K562 (cell line): ENCODE data around the gene RPL35. TPM values are rescaled to one million over a fixed set of nuclear protein-coding genes. Genes with fewer than 3 reads are reported as not detected.

Experiments used
- BRCA1 ChIP-seq, 2 experiments: fragments of 450-650 bp in 1 of 2; sonication (generic) in 1 of 2; formaldehyde crosslinking in 1 of 2; IDR thresholded peaks; 2 replicates each; pipeline versions ENCODE4 v1.5.0 to v1.6.1; 2017 to 2020; ENCODE audit warnings: mild to moderate bottlenecking in 1 of 2, missing genetic modification reagents in 1 of 2
- CBX3 ChIP-seq, 2 experiments: IDR thresholded peaks; 1 replicate in 1 of 2; 2 replicates in 1 of 2; pipeline ENCODE4 v1.6.1; 2012; ENCODE audit warnings: inconsistent platforms in 2 of 2, low read length in 2 of 2, borderline replicate concordance in 1 of 2, control low read depth in 1 of 2
- CTBP1 ChIP-seq: fragments of 450-650 bp; IDR thresholded peaks from 2 replicates; pipeline ENCODE4 v1.6.1; 2016; ENCODE audit warnings: borderline replicate concordance
- GABPB2 ChIP-seq: fragments of 250-450 bp; sonication (Bioruptor Pico); conservative IDR thresholded peaks from 2 replicates; pipeline ENCODE4 v1.5.1; 2021; ENCODE audit warnings: mild to moderate bottlenecking
- KAT2B ChIP-seq: IDR thresholded peaks from one replicate; pipeline ENCODE4 v1.6.1; 2012; ENCODE audit warnings: low read depth, mild to moderate bottlenecking, control low read depth, inconsistent platforms, low read length, moderate library complexity
- KDM4B ChIP-seq, 2 experiments: fragments of 450-650 bp in 1 of 2; sonication (generic) in 1 of 2; IDR thresholded peaks; 2 replicates each; pipeline ENCODE4 v1.6.1; 2016 to 2017; ENCODE audit warnings: borderline replicate concordance in 2 of 2, antibody characterized with exemption in 1 of 2, low read depth in 1 of 2, mild to moderate bottlenecking in 1 of 2
- NFRKB ChIP-seq: fragments of 450-650 bp; IDR thresholded peaks from 2 replicates; pipeline ENCODE4 v1.6.1; 2016; ENCODE audit warnings: low read depth
- NONO ChIP-seq, 2 experiments: fragments of 200-400 bp in 1 of 2; fragments of 450-650 bp in 1 of 2; formaldehyde crosslinking in 1 of 2; IDR thresholded peaks; 2 replicates each; pipeline ENCODE4 v1.6.1; 2017; ENCODE audit warnings: low read depth in 2 of 2, mild to moderate bottlenecking in 2 of 2, moderate library complexity in 2 of 2, low read length in 1 of 2
- RCOR1 ChIP-seq, 2 experiments: IDR thresholded peaks; 2 replicates each; pipeline ENCODE4 v1.6.1; 2012; ENCODE audit warnings: low read depth in 2 of 2, low read length in 2 of 2, borderline replicate concordance in 1 of 2, improper control_type of control experiment in 1 of 2
- SMARCA4 ChIP-seq: fragments of 450-650 bp; IDR thresholded peaks from 2 replicates; pipeline ENCODE4 v1.6.1; 2016
- SOX6 ChIP-seq: fragments of 450-650 bp; IDR thresholded peaks from 2 replicates; pipeline ENCODE4 v1.6.1; 2014; ENCODE audit warnings: mild to moderate bottlenecking
- SP1 ChIP-seq: sonication (generic); formaldehyde crosslinking; IDR thresholded peaks from 2 replicates; pipeline ENCODE4 v1.8.1; 2022; ENCODE audit warnings: mild to moderate bottlenecking, missing genetic modification reagents
- STAT5B ChIP-seq: fragments of 250-450 bp; sonication (Bioruptor Pico); IDR thresholded peaks from 2 replicates; pipeline ENCODE4 v1.8.0; 2021; ENCODE audit warnings: mild to moderate bottlenecking, inconsistent platforms
- XRCC4 ChIP-seq: IDR thresholded peaks from one replicate; pipeline ENCODE4 v1.6.1; 2011; ENCODE audit not compliant: insufficient read depth, insufficient read length; ENCODE audit errors: extremely low read depth
- XRCC5 ChIP-seq: fragments of 200-400 bp; formaldehyde crosslinking; IDR thresholded peaks from 2 replicates; pipeline ENCODE4 v1.6.1; 2017; ENCODE audit warnings: low read depth, mild to moderate bottlenecking, low read length
- ZNF583 ChIP-seq: fragments of 250-450 bp; sonication (Bioruptor Pico); IDR thresholded peaks from 2 replicates; pipeline ENCODE4 v1.4.0; 2020
- ZNF644 ChIP-seq: fragments of 200-800 bp; sonication (Bioruptor generic); IDR thresholded peaks from 2 replicates; pipeline ENCODE4 v1.6.1; 2016; ENCODE audit warnings: low read depth, missing genetic modification characterization, missing compliant biosample characterization
- polyA plus RNA-seq, 8 experiments: library from polyadenylated mRNA; depleted of rRNA in 4 of 8; stranded (reverse) in 5 of 8; unstranded in 3 of 8; fragments of >200 nt; fragmentation: Nextera tagmentation in 2 of 8; fragmentation: Illumina TruSeq in 1 of 8; extraction: Ambion mirVana in 2 of 8; extraction: Trizol in 1 of 8; gene quantifications; 2 replicates each; pipeline versions ENCODE4 v1.2.1 to v1.2.3, GENCODE V29; 2011 to 2014; ENCODE audit warnings: inconsistent platforms in 1 of 8, missing spikeins in 1 of 8
- total RNA-seq, 7 experiments: library from RNA; depleted of rRNA in 6 of 7; stranded (reverse); fragments of >200 nt in 6 of 7; fragmentation: Illumina TruSeq in 2 of 7; extraction: Trizol in 2 of 7; gene quantifications; 2 replicates each; pipeline versions ENCODE4 v1.2.1 to v1.2.3, GENCODE V29; 2011 to 2021; ENCODE audit warnings: low replicate concordance in 1 of 7
- TF ChIP-seq, protein P1 (sequence below), 2 experiments: fragments of 200-800 bp in 1 of 2; sonication (Bioruptor generic) in 1 of 2; sonication (generic) in 1 of 2; formaldehyde crosslinking in 1 of 2; IDR thresholded peaks in 1 of 2; conservative IDR thresholded peaks in 1 of 2; 2 replicates each; pipeline versions ENCODE4 v1.5.0 to v1.6.1; 2016 to 2020; ENCODE audit warnings: missing compliant biosample characterization in 1 of 2, missing genetic modification characterization in 1 of 2, missing genetic modification reagents in 1 of 2
- TF ChIP-seq, protein P2 (sequence below): fragments of 250-450 bp; sonication (Bioruptor Pico); IDR thresholded peaks from 2 replicates; pipeline ENCODE4 v1.5.1; 2021; ENCODE audit warnings: mild to moderate bottlenecking
- TF ChIP-seq, protein P3 (sequence below): fragments of 450-650 bp; IDR thresholded peaks from 2 replicates; pipeline ENCODE4 v1.6.1; 2016; ENCODE audit warnings: borderline replicate concordance

RPL35 gene
- total and polyA plus RNA-seq, 9 of the 15 experiments (the other 6 are each of a cell fraction or from before 2014, with no cell fraction given): 1,755 to 5,101 (median 3,405) TPM

DNA sequence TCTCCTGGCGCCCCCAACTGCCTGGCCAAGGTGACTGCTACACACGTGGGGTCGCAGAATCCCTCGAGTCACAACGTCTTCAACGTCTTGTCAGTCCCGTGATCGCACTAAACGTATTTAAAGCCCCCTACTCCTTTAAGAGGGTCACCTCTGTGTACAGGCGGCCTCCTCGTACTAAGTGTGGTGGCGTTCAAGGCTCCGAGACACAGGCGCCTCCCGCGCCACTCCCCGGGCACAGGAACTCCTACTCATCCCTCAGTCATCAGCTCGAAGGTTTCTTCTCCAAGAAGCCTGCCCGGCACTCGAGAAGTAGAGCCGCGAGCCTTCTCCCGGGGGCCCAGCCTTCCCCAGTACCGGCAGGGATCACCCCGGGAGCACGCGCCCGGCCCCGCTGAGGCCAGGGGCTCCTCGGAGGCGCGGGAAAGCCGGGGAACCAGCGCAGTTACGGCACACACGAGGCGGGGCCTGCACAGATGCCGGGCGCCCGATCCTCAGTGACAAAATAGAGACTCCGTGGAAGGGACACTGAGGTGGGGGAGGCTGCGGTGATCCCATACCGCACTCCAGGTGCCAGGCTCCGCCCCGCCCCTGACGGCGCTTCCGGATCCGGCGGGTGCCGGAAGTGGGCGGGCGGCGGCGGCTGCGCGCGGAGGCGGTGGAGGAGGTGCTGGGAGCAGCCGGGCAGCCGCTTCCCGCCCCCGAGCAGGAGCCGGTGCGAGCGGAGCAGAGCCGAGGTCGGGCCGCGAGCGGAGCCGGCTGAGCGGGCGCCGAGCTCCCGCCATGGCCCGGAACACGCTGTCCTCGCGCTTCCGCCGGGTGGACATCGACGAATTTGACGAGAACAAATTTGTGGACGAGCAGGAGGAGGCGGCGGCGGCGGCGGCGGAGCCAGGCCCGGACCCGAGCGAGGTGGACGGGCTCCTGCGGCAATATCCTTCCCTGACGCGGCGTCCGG is 7.0 kb upstream of the RPL35 start (continued):
- TF ChIP-seq, protein P1, sequence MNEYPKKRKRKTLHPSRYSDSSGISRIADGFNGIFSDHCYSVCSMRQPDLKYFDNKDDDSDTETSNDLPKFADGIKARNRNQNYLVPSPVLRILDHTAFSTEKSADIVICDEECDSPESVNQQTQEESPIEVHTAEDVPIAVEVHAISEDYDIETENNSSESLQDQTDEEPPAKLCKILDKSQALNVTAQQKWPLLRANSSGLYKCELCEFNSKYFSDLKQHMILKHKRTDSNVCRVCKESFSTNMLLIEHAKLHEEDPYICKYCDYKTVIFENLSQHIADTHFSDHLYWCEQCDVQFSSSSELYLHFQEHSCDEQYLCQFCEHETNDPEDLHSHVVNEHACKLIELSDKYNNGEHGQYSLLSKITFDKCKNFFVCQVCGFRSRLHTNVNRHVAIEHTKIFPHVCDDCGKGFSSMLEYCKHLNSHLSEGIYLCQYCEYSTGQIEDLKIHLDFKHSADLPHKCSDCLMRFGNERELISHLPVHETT (CRISPR knock-in tag; conservative IDR thresholded peaks at IDR 0.05 in 1 of 2, IDR thresholded peaks at IDR 0.05 in 1 of 2): peak in 1 of 2 experiments; percentile 78; a peak in 1 of 4 replicates
- 0 out of 2 replicates have a peak, but pooled peaks have one; percentile 62 for TF ChIP-seq XRCC5
- 0 out of 4 replicates have a peak, but pooled peaks of 1 of the 2 experiments have one; percentile 18 for TF ChIP-seq RCOR1 (IDR thresholded peaks at IDR 0.05; ENCODE audit: borderline replicate concordance in 1 of 2, low read depth in 2 of 2, low read length in 2 of 2)
- no peak for TF ChIP-seq SMARCA4
- TF ChIP-seq KDM4B (IDR thresholded peaks at IDR 0.05; ENCODE audit: borderline replicate concordance in 2 of 2, low read depth in 1 of 2): peak in 1 of 2 experiments; percentile 67; a peak in 1 of 4 replicates
- TF ChIP-seq NONO (IDR thresholded peaks at IDR 0.05; ENCODE audit: low read depth in 2 of 2, low read length in 1 of 2): peak in 1 of 2 experiments; percentile 64; a peak in 1 of 4 replicates
- peak in 1 of 2 experiments; percentile 13; a peak in 1 of 3 replicates for TF ChIP-seq CBX3 (IDR thresholded peaks at IDR 0.05; ENCODE audit: borderline replicate concordance in 1 of 2, low read length in 2 of 2)
- no peak for TF ChIP-seq BRCA1 (IDR thresholded peaks at IDR 0.05)
- no peak for TF ChIP-seq BRCA1 (CRISPR knock-in tag; IDR thresholded peaks at IDR 0.05)
- TF ChIP-seq GABPB2: no peak
- 0 out of 2 replicates have a peak, but pooled peaks have one; percentile 22 for TF ChIP-seq SOX6
- no peak for TF ChIP-seq ZNF583
- TF ChIP-seq, protein P2, sequence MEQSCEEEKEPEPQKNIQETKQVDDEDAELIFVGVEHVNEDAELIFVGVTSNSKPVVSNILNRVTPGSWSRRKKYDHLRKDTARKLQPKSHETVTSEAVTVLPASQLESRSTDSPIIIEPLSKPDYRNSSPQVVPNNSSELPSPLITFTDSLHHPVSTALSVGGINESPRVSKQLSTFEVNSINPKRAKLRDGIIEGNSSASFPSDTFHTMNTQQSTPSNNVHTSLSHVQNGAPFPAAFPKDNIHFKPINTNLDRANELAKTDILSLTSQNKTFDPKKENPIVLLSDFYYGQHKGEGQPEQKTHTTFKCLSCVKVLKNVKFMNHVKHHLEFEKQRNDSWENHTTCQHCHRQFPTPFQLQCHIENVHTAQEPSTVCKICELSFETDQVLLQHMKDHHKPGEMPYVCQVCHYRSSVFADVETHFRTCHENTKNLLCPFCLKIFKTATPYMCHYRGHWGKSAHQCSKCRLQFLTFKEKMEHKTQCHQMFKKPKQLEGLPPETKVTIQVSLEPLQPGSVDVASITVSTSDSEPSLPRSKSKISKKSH: no peak
- TF ChIP-seq KAT2B: no peak
- no peak for TF ChIP-seq XRCC4
- TF ChIP-seq STAT5B: no peak
- TF ChIP-seq, protein P3, sequence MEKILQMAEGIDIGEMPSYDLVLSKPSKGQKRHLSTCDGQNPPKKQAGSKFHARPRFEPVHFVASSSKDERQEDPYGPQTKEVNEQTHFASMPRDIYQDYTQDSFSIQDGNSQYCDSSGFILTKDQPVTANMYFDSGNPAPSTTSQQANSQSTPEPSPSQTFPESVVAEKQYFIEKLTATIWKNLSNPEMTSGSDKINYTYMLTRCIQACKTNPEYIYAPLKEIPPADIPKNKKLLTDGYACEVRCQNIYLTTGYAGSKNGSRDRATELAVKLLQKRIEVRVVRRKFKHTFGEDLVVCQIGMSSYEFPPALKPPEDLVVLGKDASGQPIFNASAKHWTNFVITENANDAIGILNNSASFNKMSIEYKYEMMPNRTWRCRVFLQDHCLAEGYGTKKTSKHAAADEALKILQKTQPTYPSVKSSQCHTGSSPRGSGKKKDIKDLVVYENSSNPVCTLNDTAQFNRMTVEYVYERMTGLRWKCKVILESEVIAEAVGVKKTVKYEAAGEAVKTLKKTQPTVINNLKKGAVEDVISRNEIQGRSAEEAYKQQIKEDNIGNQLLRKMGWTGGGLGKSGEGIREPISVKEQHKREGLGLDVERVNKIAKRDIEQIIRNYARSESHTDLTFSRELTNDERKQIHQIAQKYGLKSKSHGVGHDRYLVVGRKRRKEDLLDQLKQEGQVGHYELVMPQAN: peak; percentile 85
- TF ChIP-seq CTBP1: peak; percentile 61; the same call in 1 of the 2 replicates
- TF ChIP-seq SP1 (CRISPR knock-in tag): peak; percentile 82; the same call in 1 of the 2 replicates
- peak; percentile 76; the same call in 1 of the 2 replicates for TF ChIP-seq NFRKB
- TF ChIP-seq ZNF644: no peak
